GM12878 (cell line): ENCODE results near the gene GARRE1. TPM values are rescaled to one million over a fixed set of nuclear protein-coding genes. Genes with fewer than 3 reads are reported as not detected.
"Not testable (repeated sequence)": the region's sequence is repeated elsewhere in the genome, so short reads cannot be mapped to it uniquely, and the experiment has no call there.

Experiments
- ATAC-seq: fragments of 200-7000 bp; cut with Tn5 transposase; 3 replicates; pipeline ENCODE4 v1.9.1; 2020; ENCODE audit warnings: mild to moderate bottlenecking, moderate library complexity
- BruUV-seq: library from RNA; stranded (reverse); fragments of 400-500 nt; replicated peaks from 2 replicates; lab custom pipeline; 2021; lab: Mats Ljungman, UMichigan
- CTCF ChIA-PET: fragments of 300-600 bp; sonication (Branson Sonifier 250); formaldehyde crosslinking; extraction: SDS; loops from one replicate; lab custom pipeline; 2021; ENCODE audit warnings: inconsistent platforms; lab: Yijun Ruan, JAX
- POLR2A ChIA-PET: fragments of 350-600 bp; formaldehyde crosslinking; extraction: SDS; loops from one replicate; lab custom pipeline; 2021; ENCODE audit warnings: inconsistent platforms; lab: Charles Lee
- RAD21 ChIA-PET: fragments of 300-600 bp; sonication (Branson Sonifier 250); formaldehyde crosslinking; loops from one replicate; lab custom pipeline; 2023; ENCODE audit warnings: antibody characterized with exemption; ENCODE audit not compliant: unreplicated experiment; lab: Charles Lee
- SMC1A ChIA-PET: fragments of 300-600 bp; sonication (Branson Sonifier 250); formaldehyde crosslinking; loops from one replicate; lab custom pipeline; 2023; ENCODE audit not compliant: unreplicated experiment, uncharacterized antibody; lab: Charles Lee
- DNase-seq: peaks from one replicate; pipeline ENCODE4 v3.0.0-alpha.2; 2011; ENCODE audit warnings: low read depth, low spot score
- FAIRE-seq: peaks from 3 replicates; lab custom pipeline; 2011; peaks lifted over from hg19 to GRCh38; lab: Jason Lieb, UNC
- H2AFZ ChIP-seq: 2 replicates; pipeline ENCODE4 v1.6.0; 2011; ENCODE audit warnings: low read depth, low read length, control low read depth; ENCODE audit not compliant: control insufficient read depth
- H3K27ac ChIP-seq: 2 replicates; pipeline ENCODE4 v1.5.1; 2011; ENCODE audit warnings: control low read depth; ENCODE audit not compliant: control insufficient read depth, insufficient read depth
- H3K27me3 ChIP-seq, 2 experiments: replicated peaks in 1 of 2; 2 replicates each; pipeline versions ENCODE4 v1.6.0 to v1.6.1; 2011; ENCODE audit warnings: low read length in 1 of 2; ENCODE audit not compliant: control insufficient read depth in 2 of 2, insufficient read depth in 2 of 2
- H3K36me3 ChIP-seq, 2 experiments: 2 replicates each; pipeline ENCODE4 v1.5.1; 2011; ENCODE audit warnings: low read length in 1 of 2; ENCODE audit not compliant: control insufficient read depth in 2 of 2, insufficient read depth in 2 of 2
- H3K4me1 ChIP-seq: 2 replicates; pipeline ENCODE4 v1.6.1; 2011; ENCODE audit warnings: mild to moderate bottlenecking, low read length, moderate library complexity, mixed read lengths; ENCODE audit not compliant: control insufficient read depth, insufficient read depth
- H3K4me2 ChIP-seq: 2 replicates; pipeline ENCODE4 v1.6.0; 2011; ENCODE audit warnings: control low read depth; ENCODE audit not compliant: control insufficient read depth, insufficient read depth
- H3K4me3 ChIP-seq: fragments of 200-600 bp; sonication (generic); 2 replicates; pipeline ENCODE4 v1.5.1; 2016
- H3K79me2 ChIP-seq: 2 replicates; pipeline ENCODE4 v1.6.0; 2011; ENCODE audit warnings: low read length; ENCODE audit not compliant: control insufficient read depth, insufficient read depth
- H3K9ac ChIP-seq: 2 replicates; pipeline ENCODE4 v1.8.0; 2011; ENCODE audit warnings: low read length, control low read depth, mixed read lengths; ENCODE audit not compliant: control insufficient read depth, insufficient read depth
- H3K9me3 ChIP-seq: replicated peaks from 3 replicates; pipeline ENCODE4 v1.5.1; 2011; ENCODE audit warnings: mild to moderate bottlenecking, low read length; ENCODE audit not compliant: control insufficient read depth, insufficient read depth
- H4K20me1 ChIP-seq: 2 replicates; pipeline ENCODE4 v1.6.0; 2011; ENCODE audit not compliant: control insufficient read depth, insufficient read depth
- BRCA1 ChIP-seq: IDR thresholded peaks from 2 replicates; pipeline ENCODE4 v1.6.1; 2011; ENCODE audit warnings: low read depth, low read length, improper control_type of control experiment
- CBFB ChIP-seq: IDR thresholded peaks from 2 replicates; pipeline ENCODE4 v1.6.1; 2016; ENCODE audit warnings: antibody characterized with exemption, low read depth
- ETV6 ChIP-seq, 2 experiments: fragments of 450-650 bp in 1 of 2; IDR thresholded peaks in 1 of 2; conservative IDR thresholded peaks in 1 of 2; 2 replicates each; pipeline ENCODE4 v1.6.1; 2014; ENCODE audit warnings: antibody characterized with exemption in 1 of 2, borderline replicate concordance in 1 of 2, low read depth in 1 of 2, mild to moderate bottlenecking in 1 of 2, moderate library complexity in 1 of 2
- HDAC2 ChIP-seq: fragments of 200-600 bp; sonication (generic); IDR thresholded peaks from 2 replicates; pipeline ENCODE4 v1.6.1; 2017
- MYB ChIP-seq: fragments of 150-350 bp; IDR thresholded peaks from 2 replicates; pipeline ENCODE4 v1.6.1; 2014; ENCODE audit warnings: mild to moderate bottlenecking, low read depth, low read length, borderline replicate concordance
- NKRF ChIP-seq: fragments of 450-650 bp; conservative IDR thresholded peaks from 2 replicates; pipeline ENCODE4 v1.6.1; 2017; ENCODE audit warnings: mild to moderate bottlenecking, moderate library complexity
- RAD21 ChIP-seq: IDR thresholded peaks from 2 replicates; pipeline ENCODE4 v1.6.1; 2011; ENCODE audit warnings: mild to moderate bottlenecking, low read depth, low read length, moderate library complexity; ENCODE audit not compliant: insufficient read depth
- SREBF1 ChIP-seq: IDR thresholded peaks from 2 replicates; pipeline ENCODE4 v1.6.1; 2012; ENCODE audit warnings: mild to moderate bottlenecking, low read length
- ZBTB40 ChIP-seq: fragments of 450-650 bp; IDR thresholded peaks from 2 replicates; pipeline ENCODE4 v1.6.1; 2016; ENCODE audit warnings: mild to moderate bottlenecking, moderate library complexity, borderline replicate concordance
- WGBS: methylation state at CpG from one replicate; pipeline ENCODE4 v1.1.6; 2016; ENCODE audit warnings: low lambda C conversion rate; ENCODE audit not compliant: insufficient replicate concordance, insufficient coverage; ENCODE audit errors: missing lambda C conversion rate; 5-methylcytosine and 5-hydroxymethylcytosine counted together
- in situ Hi-C: fragments of 300-500 bp; cut with MboI; formaldehyde crosslinking; loops from 9 replicates; pipeline ENCODE4 v1.14.3; 2018; ENCODE audit warnings: mixed read lengths
- intact Hi-C: fragments of 100-400 bp; cut with micrococcal nuclease; formaldehyde crosslinking; loops from one replicate; pipeline ENCODE4 v1.14.2; 2022; ENCODE audit not compliant: unreplicated experiment
- polyA plus RNA-seq, 11 experiments: library from polyadenylated mRNA; depleted of rRNA in 4 of 11; unstranded in 6 of 11; stranded (reverse) in 5 of 11; fragments of >200 nt; fragmentation: Nextera tagmentation in 4 of 11; fragmentation: Illumina TruSeq in 1 of 11; extraction: Ambion mirVana in 4 of 11; extraction: Trizol in 1 of 11; gene quantifications; 1 replicate in 1 of 11; 2 replicates in 10 of 11; pipeline versions ENCODE4 v1.2.1 to v1.2.3, GENCODE V29; 2011 to 2016; ENCODE audit warnings: inconsistent platforms in 2 of 11, missing spikeins in 2 of 11, low read depth in 1 of 11
- total RNA-seq, 4 experiments: library from RNA; depleted of rRNA in 3 of 4; stranded (reverse); fragments of >200 nt in 3 of 4; fragmentation: Illumina TruSeq in 1 of 4; extraction: Trizol in 1 of 4; gene quantifications; 2 replicates each; pipeline versions ENCODE4 v1.2.1 to v1.2.3, GENCODE V29; 2013 to 2021

The GARRE1 gene
- total and polyA plus RNA-seq, 10 of the 15 experiments (the other 5 are each of a cell fraction or from before 2014, with no cell fraction given), result 1.1 to 9.4 (median 5.1) TPM

GRCh38 chr19:34205324-34205723, 49.0 kb upstream of the GARRE1 start:
- in situ Hi-C loops, H3K36me3 ChIP-seq: not testable (repeated sequence)

GRCh38 chr19:34208291-34208884, 46.0 kb upstream of the GARRE1 start:
- RAD21 ChIA-PET, result no interaction called here
- no peak overlapping the region for H3K4me2 ChIP-seq
- POLR2A ChIA-PET, result interaction anchor here (0.9 to 1.1 kb wide), 2 partner anchors 11 to 33 kb away, joined by 3 read pairs; no protein-coding TSS in a partner anchor
- peaks cover 2 to 16% of the 10 kb centered on the region in 2 experiments; a peak in 2 of 4 replicates for H3K36me3 ChIP-seq
- no peak overlapping the region for H3K9ac ChIP-seq
- no peak overlapping the region for H3K27ac ChIP-seq
- in situ Hi-C loops (no loop called here), intact Hi-C loops (no loop called here)
- no peak for FAIRE-seq
- no peak overlapping the region for H3K4me3 ChIP-seq
- H3K4me1 ChIP-seq, result no peaks in the 10 kb centered on the region
- H4K20me1 ChIP-seq, result no peaks in the 10 kb centered on the region
- 100% methylated on average over 1 of the region's 1 CpG for WGBS
- no peaks in the 10 kb centered on the region; the same call in 1 of the 2 replicates for H3K79me2 ChIP-seq
- no peak overlapping the region for H2AFZ ChIP-seq
- no peaks in the 10 kb centered on the region for H3K27me3 ChIP-seq
- SMC1A ChIA-PET, result interaction anchor here (1.2 kb wide), 1 partner anchor 12 kb away, joined by 4 read pairs; no protein-coding TSS in a partner anchor
- no TSS peak for BruUV-seq
- CTCF ChIA-PET, result interaction anchor here (1.0 kb wide), 1 partner anchor 11 kb away, joined by 4 read pairs; no protein-coding TSS in a partner anchor
- no peak for ATAC-seq
- DNase-seq, result no peak
- no peaks in the 10 kb centered on the region for H3K9me3 ChIP-seq
- TF ChIP-seq HDAC2, result no peak
- no peak for TF ChIP-seq ZBTB40
- no peak for TF ChIP-seq MYB
- TF ChIP-seq RAD21, result no peak
- TF ChIP-seq BRCA1, result no peak
- no peak for TF ChIP-seq CBFB
- TF ChIP-seq SREBF1, result no peak
- TF ChIP-seq ETV6 (conservative IDR thresholded peaks at IDR 0.05 in 1 of 2, IDR thresholded peaks at IDR 0.05 in 1 of 2; ENCODE audit: borderline replicate concordance in 1 of 2, low read depth in 1 of 2), result no peak
- no peak for TF ChIP-seq NKRF

More at GRCh38 chr19:34205324-34205723, 49.0 kb upstream of the GARRE1 start:
- FAIRE-seq, H3K4me1 ChIP-seq, intact Hi-C loops, H2AFZ ChIP-seq, ATAC-seq, H3K9ac ChIP-seq, DNase-seq, H4K20me1 ChIP-seq, SMC1A ChIA-PET, H3K79me2 ChIP-seq, H3K27me3 ChIP-seq, H3K9me3 ChIP-seq, H3K27ac ChIP-seq, H3K4me2 ChIP-seq, BruUV-seq, H3K4me3 ChIP-seq, CTCF ChIA-PET, RAD21 ChIA-PET: not testable (repeated sequence)
- POLR2A ChIA-PET, result interaction anchor here (0.6 kb wide), 2 partner anchors 34 to 135 kb away, joined by 4 to 6 read pairs; no protein-coding TSS in a partner anchor
- WGBS, result 91% methylated on average over 7 of the region's 7 CpGs
